GM18868 (cell line): ENCODE results near the gene CXCL12.
A peak's percentile ranks its signal among the peaks of the same experiment; 100 is the strongest.

ENCODE experiments used
- ATAC-seq: cut with Tn5 transposase; IDR thresholded peaks from one replicate; pipeline ENCODE4 v1.9.1; 2021; ENCODE audit warnings: mild to moderate bottlenecking, moderate library complexity; ENCODE audit not compliant: unreplicated experiment

CXCL12 gene

GRCh38 chr10:44386546-44387052, 1.7 kb upstream of the CXCL12 start:
- ATAC-seq, result peak; percentile 45

GRCh38 chr10:44385696-44386441, 972 bp upstream of the CXCL12 start:
- no peak for ATAC-seq

GRCh38 chr10:44384601-44385025, 284 bp downstream of the CXCL12 start:
- ATAC-seq, result peak; percentile 35

GRCh38 chr10:44383749-44384600, 922 bp downstream of the CXCL12 start:
- ATAC-seq, result peak; percentile 32

- no peak for ATAC-seq
These were observed 1.7 kb downstream of the CXCL12 start for GRCh38 chr10:44382981-44383748.

- no peak for ATAC-seq
These were observed 2.6 kb downstream of the CXCL12 start for GRCh38 chr10:44382131-44382858.

- no peak for ATAC-seq
These were observed 3.9 kb downstream of the CXCL12 start for GRCh38 chr10:44380829-44381600.

GRCh38 chr10:44379907-44380306, 5.0 kb downstream of the CXCL12 start:
- ATAC-seq, result no peak

- ATAC-seq, result no peak
These were observed 6.3 kb downstream of the CXCL12 start for GRCh38 chr10:44378626-44379025.

- no peak for ATAC-seq
These were observed 7.1 kb downstream of the CXCL12 start for GRCh38 chr10:44377651-44378310.

GRCh38 chr10:44376472-44377099, 8.3 kb downstream of the CXCL12 start:
- no peak for ATAC-seq

- ATAC-seq, result no peak
These were observed 10.7 kb downstream of the CXCL12 start for GRCh38 chr10:44374155-44374554.

- no peak for ATAC-seq
These were observed 11.4 kb downstream of the CXCL12 start for GRCh38 chr10:44373341-44373995.

- ATAC-seq, result no peak
These were observed 12.7 kb downstream of the CXCL12 start for GRCh38 chr10:44372181-44372580.

GRCh38 chr10:44370731-44371248, 14.1 kb downstream of the CXCL12 start:
- no peak for ATAC-seq

- no peak for ATAC-seq
These were observed 15.0 kb downstream of the CXCL12 start for GRCh38 chr10:44369854-44370253.

GRCh38 chr10:44369296-44369695, 15.6 kb downstream of the CXCL12 start:
- no peak for ATAC-seq

GRCh38 chr10:44368637-44369036, 16.3 kb downstream of the CXCL12 start:
- ATAC-seq, result no peak
